A549 (cell line): ENCODE measurements around the gene TRIM73.
"Not testable (repeated sequence)": the region's sequence is repeated elsewhere in the genome, so short reads cannot be mapped to it uniquely, and the experiment has no call there.

Experiments used
- CHD2 ChIP-seq: fragments of 150-350 bp; IDR thresholded peaks from 2 replicates; pipeline ENCODE4 v1.6.1; 2014; ENCODE audit warnings: low read length; ENCODE audit not compliant: partially characterized antibody
- EHMT2 ChIP-seq: fragments of 200-600 bp; sonication (generic); IDR thresholded peaks from 2 replicates; pipeline ENCODE4 v1.6.1; 2016; ENCODE audit warnings: antibody characterized with exemption, low read depth, mild to moderate bottlenecking, moderate library complexity
- FOSL2 ChIP-seq, 2 experiments: fragments of 450-650 bp in 1 of 2; fragments of >200 bp in 1 of 2; sonication (Bioruptor Twin) in 1 of 2; formaldehyde crosslinking; IDR thresholded peaks; 2 replicates each; pipeline versions ENCODE4 v1.5.0 to v1.6.1; 2016 to 2020; ENCODE audit warnings: mild to moderate bottlenecking in 1 of 2, moderate library complexity in 1 of 2
- JUNB ChIP-seq: fragments of >200 bp; sonication (Bioruptor Twin); formaldehyde crosslinking; IDR thresholded peaks from 2 replicates; pipeline ENCODE4 v1.6.1; 2016
- POLR2AphosphoS2 ChIP-seq: conservative IDR thresholded peaks from 2 replicates; pipeline ENCODE4 v1.6.1; 2012; ENCODE audit warnings: low read length, improper control_type of control experiment, inconsistent platforms
- TFCP2L1 ChIP-seq: fragments of 250-450 bp; sonication (Bioruptor Pico); IDR thresholded peaks from 2 replicates; pipeline ENCODE4 v1.5.0; 2021; ENCODE audit warnings: mild to moderate bottlenecking
- ZNF302 ChIP-seq: fragments of 250-450 bp; sonication (Bioruptor Pico); IDR thresholded peaks from 2 replicates; pipeline ENCODE4 v1.9.0; 2021; ENCODE audit warnings: inconsistent platforms, mild to moderate bottlenecking, moderate library complexity
- TF ChIP-seq, protein P1 (sequence below): fragments of >200 bp; sonication (Bioruptor Twin); formaldehyde crosslinking; IDR thresholded peaks from 3 replicates; pipeline ENCODE4 v1.5.1; 2016
- TF ChIP-seq, protein P2 (sequence below): IDR thresholded peaks from 2 replicates; pipeline ENCODE4 v1.6.1; 2012
- TF ChIP-seq, protein P3 (sequence below): fragments of 250-450 bp; sonication (Bioruptor Pico); IDR thresholded peaks from 2 replicates; pipeline ENCODE4 v1.5.0; 2021; ENCODE audit warnings: mild to moderate bottlenecking, moderate library complexity, borderline replicate concordance

DNA sequence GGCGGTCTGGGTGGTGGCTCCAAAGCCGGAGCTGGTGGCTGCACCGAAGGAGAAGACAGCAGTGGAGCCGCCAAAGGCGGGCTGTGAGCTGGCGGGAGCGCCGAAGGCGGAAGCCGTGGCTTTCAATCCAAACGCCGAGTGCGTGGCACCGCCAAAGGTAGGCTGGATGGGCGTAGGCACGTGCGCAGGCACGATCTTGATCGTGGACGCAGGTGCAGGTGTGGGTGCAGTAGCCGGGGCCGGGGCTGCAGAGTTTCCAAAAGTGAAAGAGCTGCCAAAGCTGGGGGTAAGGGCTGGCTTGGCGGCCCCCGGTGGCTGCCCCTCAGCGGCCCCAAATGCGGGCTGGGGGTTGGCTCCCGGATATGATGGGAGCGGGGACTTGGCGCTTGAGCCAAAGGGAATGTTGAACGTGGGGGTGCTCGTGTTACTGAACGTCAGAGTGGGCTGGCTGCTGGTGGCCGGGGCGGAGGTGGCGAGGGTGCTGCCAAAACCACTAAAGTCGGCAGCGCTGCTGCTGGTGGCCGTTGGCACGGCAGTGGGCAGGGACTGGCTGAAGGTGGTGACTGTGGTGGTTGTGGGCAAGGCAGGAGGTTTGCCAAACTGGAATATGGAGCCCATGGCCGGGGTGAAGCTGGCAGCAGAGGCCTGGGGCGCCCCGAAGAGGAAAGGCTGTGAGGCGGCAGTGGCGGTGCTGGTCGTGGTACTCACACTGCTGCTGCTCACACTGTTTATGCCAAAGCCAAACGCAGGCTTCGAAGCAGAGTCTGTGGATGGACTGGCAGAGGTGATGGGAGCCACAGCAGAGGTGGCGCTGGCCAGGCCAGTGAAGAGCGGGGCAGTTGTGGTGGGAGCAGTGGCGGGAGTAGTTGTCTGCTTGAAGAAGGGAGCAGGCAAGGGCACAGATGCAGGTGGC, 26.6 kb downstream of the TRIM73 start:
- TF ChIP-seq, protein P1, sequence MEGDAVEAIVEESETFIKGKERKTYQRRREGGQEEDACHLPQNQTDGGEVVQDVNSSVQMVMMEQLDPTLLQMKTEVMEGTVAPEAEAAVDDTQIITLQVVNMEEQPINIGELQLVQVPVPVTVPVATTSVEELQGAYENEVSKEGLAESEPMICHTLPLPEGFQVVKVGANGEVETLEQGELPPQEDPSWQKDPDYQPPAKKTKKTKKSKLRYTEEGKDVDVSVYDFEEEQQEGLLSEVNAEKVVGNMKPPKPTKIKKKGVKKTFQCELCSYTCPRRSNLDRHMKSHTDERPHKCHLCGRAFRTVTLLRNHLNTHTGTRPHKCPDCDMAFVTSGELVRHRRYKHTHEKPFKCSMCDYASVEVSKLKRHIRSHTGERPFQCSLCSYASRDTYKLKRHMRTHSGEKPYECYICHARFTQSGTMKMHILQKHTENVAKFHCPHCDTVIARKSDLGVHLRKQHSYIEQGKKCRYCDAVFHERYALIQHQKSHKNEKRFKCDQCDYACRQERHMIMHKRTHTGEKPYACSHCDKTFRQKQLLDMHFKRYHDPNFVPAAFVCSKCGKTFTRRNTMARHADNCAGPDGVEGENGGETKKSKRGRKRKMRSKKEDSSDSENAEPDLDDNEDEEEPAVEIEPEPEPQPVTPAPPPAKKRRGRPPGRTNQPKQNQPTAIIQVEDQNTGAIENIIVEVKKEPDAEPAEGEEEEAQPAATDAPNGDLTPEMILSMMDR, result not testable (repeated sequence)
- TF ChIP-seq FOSL2 (IDR thresholded peaks at IDR 0.05); FOSL2 (CRISPR knock-in tag; IDR thresholded peaks at IDR 0.05); ZNF302 (CRISPR knock-in tag); POLR2AphosphoS2; EHMT2; CHD2; TFCP2L1 (CRISPR knock-in tag); JUNB: not testable (repeated sequence)
- TF ChIP-seq, protein P2, sequence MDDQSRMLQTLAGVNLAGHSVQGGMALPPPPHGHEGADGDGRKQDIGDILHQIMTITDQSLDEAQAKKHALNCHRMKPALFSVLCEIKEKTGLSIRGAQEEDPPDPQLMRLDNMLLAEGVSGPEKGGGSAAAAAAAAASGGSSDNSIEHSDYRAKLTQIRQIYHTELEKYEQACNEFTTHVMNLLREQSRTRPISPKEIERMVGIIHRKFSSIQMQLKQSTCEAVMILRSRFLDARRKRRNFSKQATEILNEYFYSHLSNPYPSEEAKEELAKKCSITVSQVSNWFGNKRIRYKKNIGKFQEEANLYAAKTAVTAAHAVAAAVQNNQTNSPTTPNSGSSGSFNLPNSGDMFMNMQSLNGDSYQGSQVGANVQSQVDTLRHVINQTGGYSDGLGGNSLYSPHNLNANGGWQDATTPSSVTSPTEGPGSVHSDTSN, result not testable (repeated sequence)
- TF ChIP-seq, protein P3, sequence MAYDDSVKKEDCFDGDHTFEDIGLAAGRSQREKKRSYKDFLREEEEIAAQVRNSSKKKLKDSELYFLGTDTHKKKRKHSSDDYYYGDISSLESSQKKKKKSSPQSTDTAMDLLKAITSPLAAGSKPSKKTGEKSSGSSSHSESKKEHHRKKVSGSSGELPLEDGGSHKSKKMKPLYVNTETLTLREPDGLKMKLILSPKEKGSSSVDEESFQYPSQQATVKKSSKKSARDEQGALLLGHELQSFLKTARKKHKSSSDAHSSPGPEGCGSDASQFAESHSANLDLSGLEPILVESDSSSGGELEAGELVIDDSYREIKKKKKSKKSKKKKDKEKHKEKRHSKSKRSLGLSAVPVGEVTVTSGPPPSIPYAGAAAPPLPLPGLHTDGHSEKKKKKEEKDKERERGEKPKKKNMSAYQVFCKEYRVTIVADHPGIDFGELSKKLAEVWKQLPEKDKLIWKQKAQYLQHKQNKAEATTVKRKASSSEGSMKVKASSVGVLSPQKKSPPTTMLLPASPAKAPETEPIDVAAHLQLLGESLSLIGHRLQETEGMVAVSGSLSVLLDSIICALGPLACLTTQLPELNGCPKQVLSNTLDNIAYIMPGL (CRISPR knock-in tag), result not testable (repeated sequence)
